ENCODE results near the gene SSBP4.

The SSBP4 gene

GRCh38 chr19:18473003-18473705, 54.0 kb downstream of the SSBP4 start:
- DNase-seq: no peak

GRCh38 chr19:18473706-18474087, 54.5 kb downstream of the SSBP4 start:
- no peak for DNase-seq

GRCh38 chr19:18474366-18474887, 55.2 kb downstream of the SSBP4 start:
- no peak for DNase-seq

- DNase-seq: no peak
Measured at GRCh38 chr19:18475004-18475453, 55.8 kb downstream of the SSBP4 start.

GRCh38 chr19:18475762-18476331, 56.6 kb downstream of the SSBP4 start:
- no peak for DNase-seq

- DNase-seq: no peak
Measured at GRCh38 chr19:18476507-18477041, 57.4 kb downstream of the SSBP4 start.

- DNase-seq: no peak
Measured at GRCh38 chr19:18477042-18477779, 58.0 kb downstream of the SSBP4 start.

GRCh38 chr19:18477974-18478373, 58.8 kb downstream of the SSBP4 start:
- peak; percentile 64 for DNase-seq

GRCh38 chr19:18478545-18479311, 59.5 kb downstream of the SSBP4 start:
- no peak for DNase-seq

- peak; percentile 83 for DNase-seq
Measured at GRCh38 chr19:18480006-18480691, 61.0 kb downstream of the SSBP4 start.

GRCh38 chr19:18481505-18482222, 62.5 kb downstream of the SSBP4 start:
- DNase-seq: no peak

- peak; percentile 60 for DNase-seq
Measured at GRCh38 chr19:18483119-18483890, 64.1 kb downstream of the SSBP4 start.
